Neural progenitor cell (in vitro differentiated cells): ENCODE data around the gene CPNE4.

Experiments used
- EZH2 ChIP-seq: fragments of 200-600 bp; sonication (generic); IDR thresholded peaks from 2 replicates; pipeline ENCODE4 v1.6.1; 2017; ENCODE audit warnings: antibody characterized with exemption, mild to moderate bottlenecking, moderate library complexity
- EZH2phosphoT487 ChIP-seq: fragments of 200-600 bp; sonication (generic); IDR thresholded peaks from 2 replicates; pipeline ENCODE4 v1.6.1; 2017; ENCODE audit warnings: antibody characterized with exemption
- TF ChIP-seq, protein P1 (sequence below): fragments of 200-600 bp; sonication (generic); IDR thresholded peaks from 2 replicates; pipeline ENCODE4 v1.5.1; 2017; ENCODE audit warnings: antibody characterized with exemption, mild to moderate bottlenecking

DNA sequence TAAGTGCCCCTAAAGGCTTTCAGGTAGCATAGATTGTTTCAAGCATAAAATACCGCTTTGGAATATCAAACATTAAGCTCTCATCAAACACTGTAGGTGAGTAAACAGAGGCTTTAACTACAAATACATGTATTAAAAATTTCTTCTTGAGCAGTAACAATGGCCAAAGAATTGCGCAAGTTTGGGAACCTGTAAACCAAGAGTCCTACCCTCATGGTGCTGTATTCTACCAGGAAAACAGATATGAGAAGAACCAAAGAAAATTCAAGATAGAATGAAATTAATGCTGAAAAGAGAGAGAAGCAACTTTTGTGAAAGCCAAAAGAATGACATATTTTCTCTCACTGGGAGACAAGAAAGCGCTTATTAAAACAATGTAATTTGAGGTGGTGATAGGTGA is 45.5 kb downstream of the CPNE4 start:
- TF ChIP-seq EZH2 (no peak), EZH2phosphoT487 (no peak)
- TF ChIP-seq, protein P1, sequence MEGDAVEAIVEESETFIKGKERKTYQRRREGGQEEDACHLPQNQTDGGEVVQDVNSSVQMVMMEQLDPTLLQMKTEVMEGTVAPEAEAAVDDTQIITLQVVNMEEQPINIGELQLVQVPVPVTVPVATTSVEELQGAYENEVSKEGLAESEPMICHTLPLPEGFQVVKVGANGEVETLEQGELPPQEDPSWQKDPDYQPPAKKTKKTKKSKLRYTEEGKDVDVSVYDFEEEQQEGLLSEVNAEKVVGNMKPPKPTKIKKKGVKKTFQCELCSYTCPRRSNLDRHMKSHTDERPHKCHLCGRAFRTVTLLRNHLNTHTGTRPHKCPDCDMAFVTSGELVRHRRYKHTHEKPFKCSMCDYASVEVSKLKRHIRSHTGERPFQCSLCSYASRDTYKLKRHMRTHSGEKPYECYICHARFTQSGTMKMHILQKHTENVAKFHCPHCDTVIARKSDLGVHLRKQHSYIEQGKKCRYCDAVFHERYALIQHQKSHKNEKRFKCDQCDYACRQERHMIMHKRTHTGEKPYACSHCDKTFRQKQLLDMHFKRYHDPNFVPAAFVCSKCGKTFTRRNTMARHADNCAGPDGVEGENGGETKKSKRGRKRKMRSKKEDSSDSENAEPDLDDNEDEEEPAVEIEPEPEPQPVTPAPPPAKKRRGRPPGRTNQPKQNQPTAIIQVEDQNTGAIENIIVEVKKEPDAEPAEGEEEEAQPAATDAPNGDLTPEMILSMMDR, result no peak
